GM18508 (cell line): ENCODE data around the gene KRTAP4-7.
"Not testable (repeated sequence)": the region's sequence is repeated elsewhere in the genome, so short reads cannot be mapped to it uniquely, and the experiment has no call there.

ENCODE experiments used
- ATAC-seq: cut with Tn5 transposase; IDR thresholded peaks from one replicate; pipeline ENCODE4 v1.9.1; 2021; ENCODE audit warnings: moderate number of reproducible peaks; ENCODE audit not compliant: insufficient read depth, unreplicated experiment

KRTAP4-7 gene

DNA sequence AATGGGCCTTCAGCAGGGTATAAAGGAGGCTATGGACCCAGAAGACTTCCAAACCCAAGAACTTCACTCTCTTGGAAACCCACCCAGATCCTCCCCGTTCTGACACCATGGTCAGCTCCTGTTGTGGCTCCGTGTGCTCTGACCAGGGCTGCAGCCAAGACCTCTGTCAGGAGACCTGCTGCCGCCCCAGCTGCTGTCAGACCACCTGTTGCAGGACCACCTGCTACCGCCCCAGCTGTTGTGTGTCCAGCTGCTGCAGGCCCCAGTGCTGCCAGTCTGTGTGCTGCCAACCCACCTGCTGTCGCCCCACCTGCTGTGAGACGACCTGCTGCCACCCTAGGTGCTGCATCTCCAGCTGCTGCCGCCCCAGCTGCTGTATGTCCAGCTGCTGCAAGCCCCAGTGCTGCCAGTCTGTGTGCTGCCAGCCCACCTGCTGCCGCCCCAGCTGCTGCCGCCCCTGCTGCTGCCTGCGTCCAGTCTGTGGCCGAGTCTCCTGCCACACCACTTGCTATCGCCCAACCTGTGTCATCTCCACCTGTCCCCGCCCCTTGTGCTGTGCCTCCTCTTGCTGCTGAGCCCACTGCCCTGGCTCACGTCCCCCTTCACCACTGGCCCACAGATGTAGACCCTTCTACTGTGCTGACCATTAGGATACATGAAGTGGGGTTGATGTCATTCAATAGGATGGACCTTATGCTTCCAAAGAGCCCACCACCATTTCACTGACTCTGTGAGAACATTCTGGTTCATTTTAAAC is at the start of gene KRTAP4-7:
Gene KRTAP4-7 (plus strand): TSS at position 51 of the 757 bp plus-strand sequence. CDS start 57 bp downstream, at position 108.
- ATAC-seq: not testable (repeated sequence)

DNA sequence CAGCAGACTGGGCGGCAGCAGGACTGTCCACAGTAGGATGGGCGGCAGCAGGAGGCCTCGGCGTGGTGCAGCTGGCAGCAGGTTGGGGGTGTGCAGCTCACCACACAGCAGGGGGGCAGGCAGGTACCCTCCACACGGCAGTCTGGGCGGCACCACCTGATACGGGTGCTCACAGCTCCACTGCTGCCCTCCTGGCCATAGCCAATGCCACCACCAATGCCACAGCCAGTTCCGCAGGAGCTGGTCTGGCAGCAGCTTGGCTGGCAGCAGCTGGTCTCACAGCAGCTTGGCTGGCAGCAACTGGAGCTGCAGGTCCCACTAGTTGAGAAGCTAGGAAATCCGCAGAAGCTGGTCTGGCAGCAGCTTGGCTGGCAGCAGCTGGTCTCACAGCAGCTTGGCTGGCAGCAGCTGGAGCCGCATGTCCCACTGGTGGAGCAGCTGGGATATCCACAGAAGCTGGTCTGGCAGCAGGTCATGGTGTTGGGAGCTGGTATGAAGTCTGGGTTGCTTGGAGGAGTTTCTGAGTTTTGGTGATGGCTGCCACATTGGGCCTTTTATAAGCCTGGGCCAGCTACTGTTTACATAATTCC is 49.5 kb upstream of the KRTAP4-7 start, which contains the start of gene KRTAP1-3:
Gene KRTAP1-3 (minus strand): TSS at position 529 of the 590 bp plus-strand sequence. CDS start 53 bp downstream, at position 476.
- not testable (repeated sequence) for ATAC-seq

DNA sequence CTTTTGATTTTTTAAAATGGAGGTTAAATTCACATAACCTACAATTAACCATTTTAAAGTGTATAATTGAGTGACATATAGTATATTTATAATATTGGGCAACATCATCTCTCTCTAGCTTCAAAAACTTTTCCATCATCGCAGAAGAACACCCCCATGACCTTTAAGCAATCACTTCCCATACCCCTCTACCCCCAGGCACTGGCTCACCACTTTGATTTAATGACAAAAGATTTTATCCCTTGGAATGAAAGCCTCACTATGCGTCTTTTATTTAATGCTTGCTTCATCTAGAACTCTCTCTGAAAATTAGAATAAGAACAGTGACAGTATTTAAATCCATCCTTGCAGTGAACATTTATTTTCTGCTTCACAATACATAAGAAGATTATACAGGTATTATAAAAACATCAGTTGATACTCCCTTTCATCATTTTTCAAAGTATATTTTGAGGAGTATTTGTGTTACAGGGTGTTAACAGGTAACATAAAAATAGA is 46.0 kb upstream of the KRTAP4-7 start:
- no peak for ATAC-seq

DNA sequence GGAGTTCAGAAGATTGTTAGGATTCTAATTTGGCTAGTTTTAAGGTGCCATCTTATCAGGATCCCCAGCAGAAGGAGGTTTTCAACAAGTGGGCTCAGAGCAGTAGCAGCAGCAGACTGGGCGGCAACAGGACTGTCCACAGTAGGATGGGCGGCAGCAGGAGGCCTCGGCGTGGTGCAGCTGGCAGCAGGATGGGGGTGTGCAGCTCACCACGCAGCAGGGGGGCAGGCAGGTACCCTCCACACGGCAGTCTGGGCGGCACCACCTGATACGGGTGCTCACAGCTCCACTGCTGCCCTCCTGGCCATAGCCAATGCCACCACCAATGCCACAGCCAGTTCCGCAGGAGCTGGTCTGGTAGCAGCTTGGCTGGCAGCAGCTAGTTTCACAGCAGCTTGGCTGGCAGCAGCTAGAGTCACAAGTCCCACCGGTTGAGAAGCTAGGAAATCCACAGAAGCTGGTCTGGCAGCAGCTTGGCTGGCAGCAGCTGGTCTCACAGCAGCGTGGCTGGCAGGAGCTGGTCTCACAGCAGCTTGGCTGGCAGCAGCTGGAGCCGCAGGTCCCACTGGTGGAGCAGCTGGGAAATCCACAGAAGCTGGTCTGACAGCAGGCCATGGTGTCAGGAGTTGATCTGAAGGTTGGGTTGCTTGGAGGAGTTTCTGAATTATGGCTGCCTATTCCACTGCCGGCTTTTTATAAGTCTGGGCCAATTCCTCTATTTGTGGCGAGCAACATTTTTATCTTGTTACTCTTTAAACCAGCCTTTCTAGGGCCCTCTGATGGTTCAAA is 43.0 kb upstream of the KRTAP4-7 start, which contains the start of gene KRTAP1-1:
Gene KRTAP1-1 (minus strand): TSS at position 668 of the 789 bp plus-strand sequence. CDS start 53 bp downstream, at position 615.
- not testable (repeated sequence) for ATAC-seq

DNA sequence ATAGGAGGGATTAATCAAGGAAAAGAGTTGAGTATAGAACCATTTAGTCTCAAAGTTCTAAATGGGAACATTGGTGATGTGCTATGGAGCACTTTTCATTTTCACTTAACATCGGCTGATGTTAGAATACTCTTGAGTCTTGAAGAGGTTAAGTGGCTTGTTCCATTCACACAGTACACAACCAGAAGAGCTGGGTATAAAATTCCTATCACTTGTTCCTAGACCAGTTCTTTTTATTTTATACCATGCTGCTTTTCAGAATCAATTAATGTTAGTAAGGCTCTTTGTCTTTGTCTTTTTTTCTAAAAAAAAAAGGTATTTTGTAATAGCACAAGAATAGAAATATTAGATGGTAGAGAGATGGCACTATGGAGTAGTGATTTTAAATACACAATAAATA is 41.0 kb upstream of the KRTAP4-7 start:
- ATAC-seq: no peak

DNA sequence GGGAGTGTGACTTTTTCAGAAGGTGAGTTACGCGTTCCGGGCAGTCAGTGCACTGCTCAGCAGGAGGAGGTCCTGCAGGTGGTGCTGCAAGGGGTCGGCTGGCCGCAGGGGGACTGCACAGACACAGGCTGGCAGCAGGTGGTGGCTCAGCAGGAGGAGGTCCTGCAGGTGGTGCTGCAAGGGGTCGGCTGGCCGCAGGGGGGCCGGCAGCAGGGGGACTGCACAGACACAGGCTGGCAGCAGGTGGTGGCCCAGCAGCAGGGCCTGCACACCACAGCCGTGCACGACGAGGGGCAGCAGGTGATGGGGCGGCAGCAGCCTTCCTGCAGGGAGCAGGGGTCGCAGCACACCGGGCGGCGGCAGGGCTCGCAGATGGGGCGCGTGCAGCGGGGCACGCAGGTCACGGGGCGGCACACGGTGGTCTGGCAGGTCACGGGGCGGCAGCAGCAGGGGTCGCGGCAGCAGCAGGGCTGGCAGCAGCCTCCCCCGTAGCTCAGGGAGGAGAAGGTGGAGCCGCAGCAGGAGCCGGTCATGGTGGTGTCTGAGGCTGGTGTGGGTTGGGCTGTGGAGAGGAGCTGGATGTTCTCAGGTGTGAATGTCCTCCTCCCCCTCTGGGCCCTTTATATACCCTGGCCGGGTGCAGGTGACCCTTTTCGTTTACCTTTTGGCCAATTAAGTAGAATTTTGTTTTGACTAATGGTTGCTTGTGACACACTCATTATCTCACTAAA is 37.0 kb upstream of the KRTAP4-7 start, which contains the start of gene KRTAP2-1:
Gene KRTAP2-1 (minus strand): TSS at position 582 of the 731 bp plus-strand sequence. CDS start 49 bp downstream, at position 533.
- not testable (repeated sequence) for ATAC-seq

DNA sequence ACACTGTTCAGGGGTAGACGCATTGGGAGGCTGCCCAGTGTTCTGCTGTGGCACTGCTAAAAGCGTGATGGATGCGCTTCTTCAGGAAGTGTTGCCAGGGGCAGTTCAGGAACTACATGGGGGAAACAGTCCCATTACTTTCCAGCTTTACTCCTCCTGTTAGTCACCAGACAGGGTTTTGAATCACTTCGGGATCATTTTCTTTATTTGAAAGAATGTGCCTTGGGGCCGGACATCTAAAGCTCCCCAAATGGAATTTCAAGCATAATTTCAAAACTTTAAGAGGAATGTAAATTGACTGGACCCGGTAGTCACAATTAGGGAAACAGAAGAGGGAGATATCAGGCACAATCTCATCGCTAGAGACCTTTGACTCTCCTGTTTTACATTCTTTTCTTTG is 35.5 kb upstream of the KRTAP4-7 start:
- no peak for ATAC-seq

DNA sequence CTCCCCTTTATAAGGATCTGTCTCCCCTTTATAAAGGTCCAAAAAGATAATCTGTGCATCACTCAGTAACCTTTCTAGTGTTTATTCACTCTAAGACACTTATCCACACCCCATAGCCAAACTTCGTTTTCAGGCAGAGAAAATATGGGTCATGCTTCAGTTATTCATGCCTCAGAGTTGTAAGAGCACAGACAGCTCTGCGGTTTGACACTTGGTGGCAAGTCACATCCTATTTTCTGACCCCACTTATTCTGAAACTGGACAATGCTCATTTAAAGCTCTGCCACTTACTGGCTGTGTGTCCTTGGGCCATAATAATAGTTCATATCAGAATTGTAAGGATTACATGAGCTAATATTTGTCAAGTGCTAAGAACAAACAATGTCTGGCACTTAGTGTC is 34.8 kb upstream of the KRTAP4-7 start:
- ATAC-seq: no peak

DNA sequence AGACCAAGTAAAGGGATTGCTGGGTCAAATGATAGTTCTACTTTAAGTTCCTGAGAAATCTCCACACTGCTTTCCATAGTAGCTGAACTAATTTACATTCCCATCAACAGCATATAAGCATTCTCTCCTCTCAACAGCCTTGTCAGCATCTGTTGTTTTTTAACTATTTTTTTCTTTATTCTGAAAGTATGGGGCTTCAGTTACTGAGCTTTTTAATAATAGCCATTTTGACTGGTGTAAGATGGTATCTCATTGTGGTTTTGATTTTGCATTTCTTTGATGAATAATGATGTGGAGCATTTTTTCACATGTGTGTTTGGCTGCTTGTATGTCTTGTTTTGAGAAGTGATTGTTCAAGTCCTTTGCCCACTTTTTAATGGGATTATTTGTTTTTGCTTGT is 31.4 kb upstream of the KRTAP4-7 start:
- no peak for ATAC-seq

DNA sequence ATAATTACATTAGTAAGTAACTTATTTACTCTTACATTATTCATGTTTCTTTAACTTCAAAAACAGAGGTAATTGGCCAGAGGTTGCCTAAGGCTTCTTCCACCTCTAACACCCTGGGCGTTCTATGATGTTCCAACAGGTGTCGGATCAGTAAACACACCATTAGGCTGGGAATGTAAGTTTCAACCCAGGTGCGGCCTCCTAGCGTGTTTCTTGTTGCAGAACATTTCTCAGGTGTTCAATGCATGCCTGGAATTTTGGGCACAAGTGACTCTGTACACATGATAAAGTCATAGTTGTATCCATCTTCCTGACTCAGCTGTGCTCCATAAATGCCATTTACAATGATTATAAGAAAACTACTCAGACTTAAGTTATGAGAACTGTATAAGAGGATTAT is 29.9 kb upstream of the KRTAP4-7 start:
- ATAC-seq: no peak

DNA sequence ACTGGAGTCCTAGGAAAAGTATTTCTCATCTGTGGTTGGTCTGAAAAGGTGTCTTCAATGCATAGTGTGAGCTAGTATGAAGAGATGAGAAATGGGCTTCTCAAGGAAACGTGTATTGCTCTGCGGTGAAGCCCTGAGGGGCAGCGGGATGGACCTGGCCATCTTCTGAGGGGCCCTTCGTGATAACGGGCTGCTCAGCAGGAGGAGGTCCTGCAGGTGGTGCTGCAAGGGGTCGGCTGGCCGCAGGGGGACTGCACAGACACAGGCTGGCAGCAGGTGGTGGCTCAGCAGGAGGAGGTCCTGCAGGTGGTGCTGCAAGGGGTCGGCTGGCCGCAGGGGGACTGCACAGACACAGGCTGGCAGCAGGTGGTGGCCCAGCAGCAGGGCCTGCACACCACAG is 29.4 kb upstream of the KRTAP4-7 start:
- ATAC-seq: not testable (repeated sequence)

DNA sequence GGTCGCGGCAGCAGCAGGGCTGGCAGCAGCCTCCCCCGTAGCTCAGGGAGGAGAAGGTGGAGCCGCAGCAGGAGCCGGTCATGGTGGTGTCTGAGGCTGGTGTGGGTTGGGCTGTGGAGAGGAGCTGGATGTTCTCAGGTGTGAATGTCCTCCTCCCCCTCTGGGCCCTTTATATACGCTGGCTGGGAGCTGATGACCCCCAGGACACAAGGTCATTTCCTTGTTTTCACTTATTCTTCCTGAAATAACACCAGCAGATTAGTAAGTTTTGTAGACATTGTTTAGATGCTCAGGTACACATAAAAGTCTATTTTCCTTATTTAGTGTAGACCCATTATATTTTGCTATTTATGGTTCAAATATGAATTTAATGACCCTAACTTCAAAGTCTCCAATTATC is 28.8 kb upstream of the KRTAP4-7 start, which contains the start of gene KRTAP2-2:
Gene KRTAP2-2 (minus strand): TSS at position 101 of the 400 bp plus-strand sequence. CDS start 19 bp downstream, at position 82.
- not testable (repeated sequence) for ATAC-seq

DNA sequence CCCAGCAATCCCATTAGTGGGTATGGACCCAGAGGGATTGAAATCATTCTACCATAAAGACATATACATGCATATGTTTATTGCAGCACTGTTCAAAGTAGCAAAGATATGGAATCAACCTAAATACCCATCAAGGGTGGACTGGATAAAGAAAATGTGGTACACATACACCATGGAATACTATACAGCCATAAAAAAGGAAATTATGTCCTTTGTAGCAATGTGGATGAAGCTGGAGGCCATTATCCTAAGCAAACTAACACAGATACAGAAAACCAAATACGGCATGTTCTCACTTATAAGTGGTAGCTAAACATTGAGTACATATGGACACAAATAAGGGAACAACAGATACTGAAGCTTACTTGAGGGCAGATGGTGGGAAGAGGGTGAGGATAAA is 26.4 kb upstream of the KRTAP4-7 start:
- no peak for ATAC-seq

DNA sequence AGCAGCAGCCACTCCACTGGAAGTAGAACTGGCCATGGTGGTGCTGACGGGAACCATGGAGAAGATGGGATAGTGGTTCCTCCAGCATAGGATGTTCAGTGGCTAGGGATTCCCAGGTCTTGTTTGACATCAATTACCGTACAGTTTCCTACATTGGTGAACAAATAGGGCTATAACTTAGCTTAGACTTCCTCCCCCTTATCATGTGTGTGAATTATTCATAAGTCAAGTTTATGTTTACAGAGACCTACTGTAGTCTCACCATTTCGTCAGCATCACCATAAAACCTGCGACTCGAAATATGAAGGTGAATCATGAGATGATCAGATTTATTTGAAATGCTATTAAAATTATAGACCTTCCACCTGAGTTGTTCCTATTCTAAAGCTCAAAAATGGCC is 25.2 kb upstream of the KRTAP4-7 start:
- ATAC-seq: no peak

DNA sequence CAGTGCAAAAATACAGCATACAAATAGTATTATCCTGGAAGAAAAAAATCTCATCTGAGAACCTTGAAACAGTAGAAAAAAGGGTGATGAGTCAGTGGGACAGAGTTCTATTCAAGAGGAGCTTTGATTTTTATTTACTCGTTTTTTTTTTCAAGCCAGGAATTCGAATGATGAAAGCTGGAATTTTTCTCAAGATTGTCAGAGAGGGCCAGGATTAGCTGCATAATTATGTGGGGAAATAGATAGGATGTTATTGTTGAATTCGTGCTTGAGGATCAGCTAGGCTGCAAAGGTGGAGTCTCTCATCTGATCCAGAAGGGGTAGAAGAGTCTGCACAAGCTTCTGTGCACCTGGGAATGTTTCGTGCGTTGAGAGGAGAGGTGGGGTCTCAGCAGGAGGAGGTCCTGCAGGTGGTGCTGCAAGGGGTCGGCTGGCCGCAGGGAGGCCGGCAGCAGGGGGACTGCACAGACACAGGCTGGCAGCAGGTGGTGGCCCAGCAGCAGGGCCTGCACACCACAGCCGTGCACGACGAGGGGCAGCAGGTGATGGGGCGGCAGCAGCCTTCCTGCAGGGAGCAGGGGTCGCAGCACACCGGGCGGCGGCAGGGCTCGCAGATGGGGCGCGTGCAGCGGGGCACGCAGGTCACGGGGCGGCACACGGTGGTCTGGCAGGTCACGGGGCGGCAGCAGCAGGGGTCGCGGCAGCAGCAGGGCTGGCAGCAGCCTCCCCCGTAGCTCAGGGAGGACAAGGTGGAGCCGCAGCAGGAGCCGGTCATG is 24.5 kb upstream of the KRTAP4-7 start:
- not testable (repeated sequence) for ATAC-seq

DNA sequence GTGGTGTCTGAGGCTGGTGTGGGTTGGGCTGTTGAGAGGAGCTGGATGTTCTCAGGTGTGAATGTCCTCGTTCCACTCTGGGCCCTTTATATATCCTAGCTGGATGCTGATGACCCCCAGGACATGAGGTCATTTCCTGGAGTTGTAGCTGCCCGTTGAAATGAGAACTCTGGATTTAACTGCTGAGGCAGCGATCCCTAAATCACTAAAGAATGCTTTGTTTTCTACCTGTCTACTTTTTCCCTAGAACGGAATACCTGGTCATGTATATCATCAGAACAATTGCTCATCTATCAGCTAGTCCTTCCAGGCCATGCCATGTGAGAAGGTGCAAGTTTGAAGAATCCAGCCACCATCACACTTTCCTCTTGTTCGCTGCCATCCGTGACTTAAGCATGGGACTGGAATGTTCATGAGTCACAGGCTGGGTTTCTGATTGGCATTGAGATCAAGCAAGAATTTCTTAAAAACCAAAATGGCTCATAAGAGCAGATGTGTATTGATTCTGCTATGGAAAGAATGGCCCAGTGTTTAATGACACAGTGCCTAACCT is 23.8 kb upstream of the KRTAP4-7 start, which contains the start of gene KRTAP2-3:
Gene KRTAP2-3 (minus strand): TSS at position 63 of the 553 bp plus-strand sequence. CDS start 64 bp downstream, outside the sequence.
- ATAC-seq: no peak

DNA sequence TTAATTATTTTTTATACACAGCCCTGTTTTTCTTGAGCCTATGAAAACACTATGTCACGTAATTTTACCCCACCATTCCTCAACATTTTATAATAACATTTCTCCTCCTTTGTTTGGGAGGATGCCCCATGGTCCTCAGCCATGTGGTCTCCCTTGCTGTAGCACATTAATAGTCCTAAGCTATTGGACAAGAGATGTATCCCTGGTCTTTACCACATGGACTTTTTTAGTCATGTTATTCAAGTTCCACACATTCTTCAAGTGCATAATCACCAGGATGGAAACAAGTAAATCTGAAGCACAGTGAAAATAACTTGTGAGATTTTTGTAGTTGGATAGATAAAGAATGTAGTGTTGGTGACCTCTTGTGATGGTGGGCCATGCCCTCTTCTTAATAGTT is 22.0 kb upstream of the KRTAP4-7 start:
- ATAC-seq: no peak

DNA sequence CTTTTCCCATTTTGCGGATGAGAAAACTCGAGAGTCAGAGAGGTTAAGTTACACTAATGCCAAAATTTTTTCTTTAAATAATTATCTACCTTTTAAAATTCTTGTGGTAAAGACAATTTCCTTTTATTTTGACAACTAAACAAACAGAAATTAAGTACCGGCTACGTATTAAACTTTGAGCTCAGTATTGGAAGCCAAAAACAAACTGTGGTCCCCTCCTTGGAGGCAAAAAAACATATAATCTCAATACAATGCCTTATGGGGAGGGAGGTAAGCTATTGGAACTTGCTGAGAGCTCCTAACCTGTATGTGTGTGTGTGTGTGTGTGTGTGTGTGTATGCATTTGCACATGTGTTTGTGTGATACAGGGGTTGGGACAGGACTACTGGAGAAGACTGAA is 20.5 kb upstream of the KRTAP4-7 start:
- no peak for ATAC-seq
